ENCODE measurements around the gene TP53TG5. TPM values are rescaled to one million over a fixed set of nuclear protein-coding genes. Genes with fewer than 3 reads are reported as not detected.

Gene TP53TG5
- total and polyA plus RNA-seq, 2 of the 8 experiments (the other 6 are each of a cell fraction or from before 2014, with no cell fraction given), result not detected

DNA sequence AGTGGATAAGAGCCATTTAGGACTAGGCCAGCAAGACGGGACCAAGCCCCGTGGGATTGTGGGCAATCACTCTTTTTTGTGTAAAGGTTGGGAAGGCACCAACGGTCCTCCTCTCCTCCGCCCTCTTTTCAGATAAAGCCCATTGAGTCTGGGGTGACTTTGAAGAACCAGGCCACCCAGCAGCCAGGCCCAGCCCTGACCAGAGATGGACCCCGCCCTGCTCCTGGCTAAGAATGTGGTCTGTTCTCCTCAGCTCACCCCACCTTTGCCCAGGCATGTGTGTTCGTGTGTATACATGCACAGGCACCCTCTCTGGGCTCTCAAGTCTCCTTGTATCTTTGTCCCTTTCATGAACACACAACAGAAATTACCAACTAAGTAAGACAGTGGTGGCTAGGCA lies 39.0 kb downstream of the TP53TG5 start (continued):
- TF ChIP-seq PHF8 (conservative IDR thresholded peaks at IDR 0.05; ENCODE audit: low read depth, low read length) (no peak), KDM1A (IDR thresholded peaks at IDR 0.05; ENCODE audit: borderline replicate concordance, low read length) (no peak), HDAC2 (IDR thresholded peaks at IDR 0.05; ENCODE audit: borderline replicate concordance in 1 of 2, low read depth in 2 of 2, low read length in 2 of 2) (no peak), HDAC6 (IDR thresholded peaks at IDR 0.05; ENCODE audit: low read depth, low read length) (no peak), SP1 (IDR thresholded peaks at IDR 0.05; ENCODE audit: low read depth, low read length) (no peak)

Measured in H1 (cell line).